Hippocampal formation (tissue), 2 donors: ENCODE results near the gene VWA8.
"Not testable (repeated sequence)": the region's sequence is repeated elsewhere in the genome, so short reads cannot be mapped to it uniquely, and the experiment has no call there.

Experiments
- DNase-seq, 2 donors: peaks; one replicate each; lab custom pipeline; 2025; lab: John Stamatoyannopoulos, UW

VWA8 gene

DNA sequence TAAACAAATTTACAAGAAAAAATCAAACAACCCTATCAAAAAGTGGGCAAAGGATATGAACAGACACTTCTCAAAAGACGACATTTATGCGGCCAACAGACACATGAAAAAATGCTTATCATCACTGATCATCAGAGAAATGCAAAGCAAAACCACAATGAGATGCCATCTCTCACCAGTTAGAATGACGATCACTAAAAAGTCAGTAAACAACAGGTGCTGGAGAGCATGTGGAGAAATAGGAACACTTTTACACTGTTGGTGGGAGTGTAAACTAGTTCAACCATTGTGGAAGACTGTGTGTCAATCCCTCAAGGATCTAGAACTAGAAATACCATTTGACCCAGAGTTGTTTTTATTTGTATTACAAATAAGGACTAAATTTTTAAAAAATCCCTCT, 215.4 kb downstream of the VWA8 start:
- not testable (repeated sequence) for DNase-seq

DNA sequence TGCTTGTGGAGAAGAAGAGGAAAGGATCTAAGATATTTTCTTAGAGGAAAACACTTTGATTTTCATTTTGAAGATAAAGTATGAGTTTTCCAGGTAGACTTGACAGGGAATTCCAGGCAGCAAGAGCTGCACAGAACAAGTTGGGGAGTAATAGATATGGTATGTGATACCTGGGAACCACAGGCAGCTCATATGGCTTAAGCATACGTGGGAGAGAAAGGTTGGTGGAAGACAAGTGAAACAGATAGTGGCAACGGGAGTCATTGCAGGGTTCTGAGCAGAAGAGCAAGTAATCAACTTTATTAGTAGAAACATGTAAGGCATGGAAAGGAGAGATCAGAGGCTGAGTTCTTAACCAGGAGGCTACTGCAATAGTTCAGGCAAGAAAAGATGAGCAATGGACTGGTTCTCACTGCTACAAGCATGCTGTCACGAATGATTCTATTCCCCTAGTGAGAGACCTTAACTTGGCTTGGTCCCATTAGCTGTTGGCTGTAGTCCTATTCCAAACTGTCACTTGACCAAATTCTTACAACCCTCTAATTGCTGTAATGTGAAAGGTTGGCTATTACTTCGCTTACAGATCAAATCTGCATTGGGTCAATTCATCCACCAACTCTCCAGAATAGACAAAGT, 217.9 kb downstream of the VWA8 start:
- DNase-seq: no peak

DNA sequence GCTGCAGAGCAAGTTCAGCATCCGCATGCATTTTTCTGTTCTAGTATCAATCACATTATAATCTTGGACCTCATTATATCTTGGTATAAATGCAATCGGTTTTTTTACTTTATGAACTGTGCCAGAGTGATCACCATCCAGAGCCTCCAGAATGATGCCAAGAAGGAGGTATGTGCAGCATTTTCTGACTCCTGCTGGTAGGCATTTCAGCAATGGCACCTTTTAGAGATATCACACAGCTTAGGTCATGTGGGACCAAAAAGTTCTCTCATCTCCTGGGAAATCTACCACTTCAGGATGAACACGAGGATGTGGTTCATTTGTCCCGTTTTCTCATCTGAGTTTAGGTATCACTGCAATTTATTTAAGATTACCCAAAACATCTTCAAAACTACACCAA, 220.4 kb downstream of the VWA8 start:
- no peak for DNase-seq

DNA sequence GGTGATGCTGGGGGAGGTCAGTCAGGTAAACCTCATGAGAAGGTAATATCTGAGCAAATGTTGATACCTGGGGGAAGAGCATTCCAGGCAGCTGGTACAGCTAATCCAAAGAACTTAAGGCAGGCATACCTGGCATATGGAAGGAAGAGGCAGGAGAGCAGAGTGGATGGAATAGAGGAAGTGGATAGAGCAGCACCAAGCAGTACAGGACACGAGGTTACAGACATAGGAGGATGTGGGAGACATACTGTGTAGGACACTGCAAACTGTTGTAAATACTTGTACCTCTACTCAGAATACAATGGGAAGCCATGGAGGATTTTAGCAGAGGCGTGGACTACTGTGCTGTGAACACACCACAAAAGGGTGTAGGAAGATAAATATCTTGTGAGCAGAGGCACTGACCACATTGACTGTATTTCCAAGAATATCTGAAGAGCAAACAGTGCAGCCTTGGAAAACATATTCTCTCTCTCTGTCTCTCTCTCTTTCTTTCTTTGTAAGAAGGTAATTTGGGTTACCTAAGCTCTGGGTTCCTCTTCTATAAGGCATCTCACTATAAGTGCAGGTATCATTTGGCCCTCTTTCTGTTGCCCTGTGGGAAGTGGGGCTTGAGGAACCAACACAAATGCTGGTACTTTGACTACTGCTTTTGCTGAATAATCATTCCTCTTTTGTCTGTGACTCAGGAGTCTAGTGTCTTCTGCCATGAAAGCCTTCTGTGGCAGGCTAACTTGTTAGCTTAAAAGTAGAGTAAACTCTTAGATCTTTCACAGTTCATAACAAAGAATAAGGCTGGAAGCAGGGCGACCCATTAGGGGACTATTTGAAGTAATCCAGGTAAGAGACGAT, 238.0 kb downstream of the VWA8 start:
- no peak for DNase-seq

DNA sequence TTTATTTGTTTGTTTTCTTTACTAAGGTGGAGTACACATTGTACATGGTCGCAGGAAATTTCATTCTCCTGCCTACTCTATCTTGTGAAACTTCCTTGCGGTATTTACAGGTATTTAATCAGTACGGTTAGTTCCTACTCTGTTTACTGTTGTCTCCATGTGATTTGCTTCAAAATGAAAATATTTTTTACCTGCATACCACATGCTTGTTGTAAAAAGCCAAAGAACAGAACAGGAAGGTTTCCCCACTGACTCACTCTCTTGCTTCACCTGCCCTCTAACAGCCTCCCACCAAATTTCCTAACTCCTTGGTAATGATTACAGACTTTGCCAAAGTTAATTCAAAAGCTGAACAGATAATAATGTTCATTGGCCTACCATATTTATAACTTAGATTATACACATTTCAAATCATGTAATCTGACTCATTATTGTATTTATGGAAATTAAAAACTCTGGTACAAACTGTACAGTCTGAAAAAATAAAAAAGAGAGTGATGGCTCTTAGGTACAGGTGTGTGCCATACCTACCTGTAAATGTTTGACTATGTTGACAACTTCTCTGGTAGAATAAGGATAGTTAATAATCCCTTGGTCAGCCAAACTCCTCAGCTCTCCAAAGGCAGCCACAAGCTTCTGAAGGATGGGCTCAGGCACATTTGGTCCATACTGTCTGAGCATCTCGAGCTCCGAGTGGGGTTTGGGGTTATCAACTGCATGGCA, 239.9 kb downstream of the VWA8 start:
- no peak for DNase-seq

DNA sequence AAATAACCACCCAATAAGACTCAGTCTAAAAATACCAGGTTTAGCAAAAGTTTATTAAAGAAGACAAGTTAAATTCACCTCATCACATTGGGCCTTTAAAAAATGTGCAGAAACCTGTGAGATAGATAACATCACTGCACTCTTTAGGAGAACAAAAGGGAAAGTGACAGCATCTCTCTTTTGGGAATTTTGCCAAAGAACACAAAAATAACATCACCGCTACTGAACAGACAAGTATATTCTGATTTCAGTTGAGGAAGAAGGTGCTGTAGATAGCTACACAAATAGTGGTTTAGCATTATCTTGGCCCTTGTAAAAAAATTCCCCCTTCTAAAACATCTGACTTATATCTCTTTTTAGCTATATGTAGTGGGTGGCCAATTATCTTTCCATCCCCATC, 244.7 kb downstream of the VWA8 start:
- no peak for DNase-seq

DNA sequence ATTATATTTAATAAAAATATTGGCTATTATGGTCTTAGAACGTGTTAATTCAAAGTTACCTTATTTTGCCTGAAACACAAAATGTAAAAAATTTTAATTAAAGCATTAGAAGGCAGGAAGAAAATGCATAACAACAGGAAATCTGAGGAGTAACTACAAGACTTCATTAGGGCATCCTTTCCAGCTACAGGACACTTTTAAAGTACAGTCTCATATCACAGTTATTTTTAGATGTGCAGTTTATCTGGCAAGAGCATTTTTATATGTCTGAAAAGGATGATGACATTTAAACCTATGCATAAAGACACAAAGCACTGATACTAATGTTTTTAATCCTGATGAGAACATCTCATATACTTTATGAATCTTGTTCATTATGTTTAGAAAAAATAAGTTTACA, 247.5 kb downstream of the VWA8 start:
- no peak for DNase-seq

DNA sequence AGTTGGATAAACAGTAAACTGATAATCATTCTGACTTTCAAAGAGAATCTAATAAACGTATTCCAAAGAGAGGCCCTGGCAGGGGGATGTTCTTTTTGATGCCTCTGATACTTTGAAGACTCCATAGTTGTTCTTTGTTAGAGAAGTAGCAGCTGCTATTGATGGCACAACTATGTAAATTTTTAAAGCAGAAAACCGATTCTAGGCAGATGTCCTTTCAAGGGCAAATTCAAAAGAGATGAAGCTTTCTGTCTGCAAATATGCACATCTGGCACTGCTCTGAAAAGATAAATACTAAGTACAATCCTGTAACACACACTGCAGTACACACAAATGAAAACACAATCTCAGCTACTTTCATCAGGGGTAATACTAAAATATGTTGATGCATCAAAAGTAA, 250.1 kb downstream of the VWA8 start:
- DNase-seq: no peak

DNA sequence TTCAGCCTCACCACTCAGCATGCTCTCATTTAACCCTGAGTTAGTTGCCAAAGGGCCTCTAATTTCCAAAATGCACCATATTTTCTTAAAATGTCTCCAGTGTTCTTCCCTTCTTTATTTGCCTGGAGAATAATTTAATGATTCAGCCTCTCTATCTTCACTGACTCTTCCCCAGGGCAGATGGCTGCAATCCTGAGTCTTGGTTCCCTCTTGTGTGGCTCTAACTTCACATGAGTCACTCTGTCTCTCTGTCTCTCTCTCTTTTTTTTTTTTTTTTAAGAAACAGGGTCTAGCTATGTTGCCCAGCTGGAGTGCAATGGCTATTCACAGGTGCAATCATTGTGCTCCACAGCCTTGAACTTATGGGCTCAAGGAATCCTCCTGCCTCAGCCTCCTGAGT, 251.4 kb downstream of the VWA8 start:
- no peak for DNase-seq

DNA sequence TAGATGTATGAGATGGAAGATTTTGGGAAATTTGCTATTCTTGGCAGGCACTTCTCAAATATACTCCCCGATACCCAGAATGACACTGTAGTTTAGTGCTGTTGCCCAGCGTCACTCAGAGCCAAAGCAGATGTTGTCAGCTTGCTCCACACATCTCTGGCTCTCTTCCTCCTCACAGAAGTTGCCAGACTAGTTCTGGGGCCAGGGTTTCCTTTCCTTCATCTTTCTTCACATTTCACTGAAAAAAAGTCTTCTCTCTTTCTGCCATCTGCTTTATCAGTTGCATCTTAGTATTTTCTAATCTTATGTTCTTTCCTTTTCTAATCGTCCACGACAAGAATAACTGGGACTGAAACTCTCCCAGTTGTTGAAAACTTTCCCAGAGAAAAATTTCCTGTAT, 252.2 kb downstream of the VWA8 start:
- no peak for DNase-seq

DNA sequence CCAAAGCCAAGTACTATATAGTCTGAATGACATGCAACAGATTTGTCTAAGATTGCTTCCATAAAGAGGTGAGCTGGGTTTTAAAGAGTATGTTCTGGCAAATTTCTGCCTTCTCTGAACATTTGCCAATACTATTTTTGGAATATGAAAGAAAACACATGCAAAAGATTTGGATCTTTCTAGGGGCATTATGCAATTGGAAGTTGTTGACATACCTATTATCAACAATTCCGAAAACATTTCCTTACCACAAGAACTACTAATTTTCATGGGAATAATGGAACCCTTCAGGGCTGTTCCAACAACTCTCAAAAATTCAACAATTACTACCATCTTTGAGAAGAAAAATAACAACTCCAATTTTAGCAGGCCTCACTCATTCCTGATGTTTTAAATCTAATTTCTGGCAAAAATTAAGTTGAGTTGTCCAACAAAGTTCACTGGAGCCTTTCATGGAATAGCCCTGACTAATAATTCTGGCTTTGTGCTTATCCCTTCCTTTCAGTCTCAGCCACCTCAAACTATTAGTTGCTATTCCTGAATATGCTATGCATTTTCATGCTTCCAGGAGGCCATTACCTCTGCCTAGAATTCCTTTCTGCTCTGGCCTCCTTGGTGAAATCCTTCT, 253.6 kb downstream of the VWA8 start:
- no peak for DNase-seq

DNA sequence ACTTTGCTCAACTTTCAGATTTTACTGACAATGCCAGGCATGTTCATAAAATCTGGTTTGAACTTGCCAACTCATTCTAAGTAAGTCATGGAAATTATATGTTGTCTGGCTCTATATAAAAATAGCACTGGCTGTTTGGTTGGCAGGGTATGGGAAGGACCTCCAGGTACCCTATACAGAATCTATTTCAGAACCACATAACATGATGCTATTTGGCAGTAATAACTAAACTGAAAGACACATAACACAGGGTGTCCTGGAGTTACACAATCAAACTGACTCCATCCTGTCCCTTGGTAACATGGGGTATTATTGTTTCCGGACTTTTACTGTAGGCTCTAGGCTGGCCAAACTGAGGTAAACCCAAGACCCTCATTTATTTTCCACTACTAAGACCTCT, 254.8 kb downstream of the VWA8 start:
- DNase-seq: no peak

DNA sequence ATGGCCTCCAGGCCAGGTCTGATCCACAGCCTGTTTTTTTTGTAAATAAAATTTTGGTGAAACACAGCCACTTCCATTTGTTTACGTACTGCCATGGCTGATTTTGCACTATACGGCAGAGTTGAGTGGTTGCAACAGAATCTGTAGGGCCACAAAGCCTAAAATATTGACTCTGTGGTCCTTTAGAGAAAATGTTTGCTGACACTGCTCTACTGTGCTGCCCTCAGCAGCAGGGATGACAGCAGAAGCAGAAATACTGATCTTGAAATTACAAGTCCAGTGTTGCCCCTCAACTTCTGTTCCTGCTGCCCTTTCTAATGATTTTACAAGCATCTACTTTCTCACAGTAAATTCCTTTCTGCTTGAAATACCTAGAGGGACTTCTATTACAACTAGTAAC, 258.4 kb downstream of the VWA8 start:
- DNase-seq: no peak

DNA sequence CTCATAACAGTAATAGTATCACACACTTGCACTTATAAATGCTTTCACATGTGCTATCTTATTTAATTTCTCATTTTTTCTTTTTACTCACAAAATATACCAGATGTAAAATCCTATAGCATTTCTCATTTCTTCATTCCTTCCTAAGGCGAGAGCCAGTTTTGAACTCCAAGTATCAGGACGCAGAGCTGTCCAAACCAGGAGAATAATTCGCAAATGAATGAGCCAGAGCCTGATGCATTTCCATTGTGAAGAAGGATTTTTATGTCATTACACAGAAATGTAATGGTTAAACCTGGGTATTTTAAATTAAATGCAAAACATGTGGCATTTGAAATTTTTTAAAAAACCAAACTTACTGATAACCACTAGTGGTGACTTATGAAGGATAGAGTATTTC, 259.2 kb downstream of the VWA8 start:
- no peak for DNase-seq

DNA sequence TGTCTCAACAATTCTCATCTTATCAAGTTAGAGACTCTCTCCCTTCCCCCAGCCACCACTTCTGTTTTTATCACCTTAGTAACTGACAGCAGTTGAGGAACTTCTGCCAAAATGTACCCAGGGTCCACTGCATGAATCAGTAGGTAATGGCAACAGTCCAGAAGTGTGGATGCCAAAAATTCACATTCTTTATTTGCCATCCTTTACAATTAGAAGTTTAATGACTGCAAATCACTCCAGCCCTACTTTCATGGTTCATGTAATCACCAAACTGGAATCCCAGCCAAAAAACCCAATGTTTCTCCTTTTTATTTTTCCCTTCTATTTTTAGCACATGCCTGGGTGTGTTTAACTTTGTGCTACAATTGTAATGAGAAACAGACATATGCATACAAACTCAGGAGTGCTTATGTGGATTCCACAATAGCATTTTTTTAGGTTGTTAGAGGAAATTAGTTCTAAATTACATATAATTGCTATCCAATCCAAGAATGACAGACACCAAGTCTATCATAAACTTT, 260.1 kb downstream of the VWA8 start:
- no peak for DNase-seq

DNA sequence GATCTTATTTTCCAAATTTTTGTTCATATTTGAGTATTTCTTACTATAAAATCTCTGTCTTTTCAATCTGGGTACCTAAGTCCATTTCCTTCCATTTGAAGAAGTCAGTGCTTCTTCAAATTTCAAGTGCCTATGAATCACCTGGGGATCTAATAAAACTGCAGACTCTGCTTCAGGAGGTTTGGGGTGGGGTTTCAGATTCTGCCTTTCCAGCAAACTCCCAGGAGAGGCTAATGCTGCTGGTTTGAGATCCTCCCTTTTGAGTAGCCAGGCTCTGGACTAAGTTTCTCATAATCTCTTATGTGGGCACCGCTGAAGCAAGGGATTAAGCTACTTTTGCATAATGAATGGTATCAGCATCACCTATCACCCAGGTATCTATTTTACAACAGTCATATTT, 261.1 kb downstream of the VWA8 start:
- DNase-seq: no peak

DNA sequence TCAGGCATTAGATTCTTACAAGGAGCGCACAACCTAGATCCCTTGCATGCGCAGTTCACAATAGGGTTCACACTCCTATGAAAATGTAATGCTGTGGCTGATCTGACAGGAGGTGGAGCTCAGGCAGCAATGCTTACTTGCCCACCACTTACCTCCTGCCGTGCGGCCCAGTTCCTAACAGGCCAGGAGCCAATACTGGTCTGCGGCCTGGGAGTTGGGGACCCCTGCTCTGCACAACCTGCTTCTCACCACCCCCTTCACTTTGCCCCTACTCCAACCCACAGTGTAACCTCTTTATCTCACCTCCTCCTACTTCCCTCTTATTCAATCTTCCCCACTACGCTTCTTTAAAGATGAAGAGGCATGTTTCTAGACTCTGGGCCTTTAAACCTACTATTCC, 263.3 kb downstream of the VWA8 start:
- no peak for DNase-seq

DNA sequence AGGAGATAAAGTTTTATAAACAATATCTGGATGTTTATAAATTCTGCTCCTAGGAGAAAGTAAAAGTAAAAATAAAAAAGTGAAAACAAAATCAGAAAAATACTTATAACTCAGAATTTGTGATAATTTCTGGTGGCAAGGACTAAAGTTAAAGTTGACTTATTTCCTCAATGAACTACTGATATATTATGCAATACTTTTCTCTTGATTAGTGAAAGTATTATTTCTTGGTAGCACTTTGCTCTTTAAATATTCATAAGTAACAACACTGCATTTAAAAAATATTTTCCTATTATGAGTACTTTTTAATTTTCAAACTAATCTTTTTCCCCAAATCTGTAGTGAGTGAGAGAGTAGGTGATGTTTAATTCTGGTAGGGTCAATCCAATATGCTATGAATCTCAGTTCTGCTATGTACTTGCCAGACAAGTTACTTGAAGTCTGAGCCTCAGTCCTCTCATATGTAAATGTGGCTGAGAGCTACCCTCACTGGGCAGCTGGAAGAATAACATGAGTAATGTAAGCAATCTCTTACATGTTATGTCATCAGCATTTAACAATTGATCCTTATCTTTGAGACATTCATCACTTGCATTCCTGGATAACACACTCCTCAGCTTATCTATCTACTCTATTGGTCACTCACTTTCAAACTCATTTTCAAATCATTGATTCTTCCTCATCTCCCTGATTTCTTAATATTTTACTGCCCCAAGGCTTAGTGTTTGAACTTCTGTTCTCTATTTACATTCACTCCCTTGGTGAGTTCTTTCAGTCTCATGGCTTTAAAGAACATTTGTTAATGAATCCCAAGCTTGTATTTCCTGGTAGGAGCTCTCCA, 264.5 kb downstream of the VWA8 start:
- no peak for DNase-seq

DNA sequence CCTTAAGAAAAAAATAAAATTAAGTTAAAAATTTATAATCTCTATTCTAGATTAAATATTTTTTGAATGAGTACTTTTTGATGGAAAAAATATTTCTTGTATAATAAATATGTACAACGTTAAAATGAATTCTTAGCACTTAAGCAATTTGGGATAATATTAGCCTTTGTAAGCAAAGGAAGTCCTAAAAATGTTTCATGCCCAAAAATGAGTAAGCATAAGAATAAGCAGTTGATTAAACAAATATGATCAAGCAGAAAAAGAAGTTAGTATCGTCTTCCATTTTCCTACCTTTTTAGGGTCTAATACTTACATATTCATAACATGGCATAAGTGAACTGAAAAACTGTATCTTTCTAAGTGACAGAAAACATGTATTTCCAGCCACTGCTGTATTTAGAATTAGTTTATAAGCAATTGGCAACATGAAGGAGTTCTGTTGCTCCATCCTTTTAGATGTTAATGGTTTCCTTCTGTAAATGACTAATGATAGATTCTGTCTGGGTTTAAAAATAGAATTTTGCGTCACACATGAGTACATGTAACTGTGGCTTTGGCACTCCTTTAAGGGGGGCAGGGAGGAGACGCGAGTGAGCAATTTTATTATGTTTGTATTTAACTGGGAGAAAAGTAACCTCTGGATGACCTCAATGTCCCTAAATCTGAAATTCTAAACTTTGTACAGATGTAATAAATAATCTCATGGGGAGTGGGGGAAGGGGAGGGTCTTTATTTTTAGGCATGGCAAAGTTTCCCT, 266.2 kb downstream of the VWA8 start:
- DNase-seq: no peak

DNA sequence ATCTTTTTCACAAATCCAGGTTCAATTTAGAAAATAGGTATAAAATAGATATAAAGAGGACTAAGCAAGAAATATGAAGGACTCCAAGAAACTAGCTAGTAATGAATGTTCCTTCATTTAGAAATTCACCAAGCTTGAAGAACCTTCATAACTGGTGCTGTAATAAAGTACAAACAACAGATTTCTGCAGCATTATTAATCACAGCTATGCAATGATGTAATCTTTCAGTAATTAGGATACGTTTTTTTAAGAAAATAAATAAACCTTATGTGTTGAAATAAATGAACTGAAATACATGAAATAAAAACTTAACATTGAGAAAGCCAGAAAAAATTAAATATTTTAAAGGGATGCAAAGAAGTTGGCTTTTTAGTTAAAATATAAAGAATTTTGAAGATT, 267.5 kb downstream of the VWA8 start:
- DNase-seq: no peak

DNA sequence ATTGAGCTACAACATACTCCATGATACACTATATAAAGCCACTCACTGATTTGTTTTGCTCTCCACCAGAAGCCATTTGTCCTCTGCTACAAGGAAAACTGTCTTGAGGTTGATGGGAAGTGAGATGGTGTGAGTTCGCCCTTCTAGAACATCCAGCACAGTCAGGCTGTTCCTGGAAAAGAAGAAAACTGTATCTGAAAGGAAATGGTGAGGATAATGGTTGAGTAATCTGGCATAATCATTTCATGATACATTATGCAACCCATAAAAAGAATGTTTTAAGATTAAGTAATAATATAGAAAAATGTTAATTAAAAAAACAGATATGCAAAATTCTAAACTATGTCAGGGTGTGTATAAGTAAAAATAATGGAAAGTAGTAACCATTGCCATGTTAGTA, 269.6 kb downstream of the VWA8 start:
- DNase-seq: no peak
